SKM-1 (cell line): ENCODE results near the gene PRSS50.
"Not testable (repeated sequence)": the region's sequence is repeated elsewhere in the genome, so short reads cannot be mapped to it uniquely, and the experiment has no call there.

ENCODE experiments used
- DNase-seq: peaks from one replicate; lab custom pipeline; 2025; ENCODE audit not compliant: unreplicated experiment; lab: John Stamatoyannopoulos, UW

The PRSS50 gene

DNA sequence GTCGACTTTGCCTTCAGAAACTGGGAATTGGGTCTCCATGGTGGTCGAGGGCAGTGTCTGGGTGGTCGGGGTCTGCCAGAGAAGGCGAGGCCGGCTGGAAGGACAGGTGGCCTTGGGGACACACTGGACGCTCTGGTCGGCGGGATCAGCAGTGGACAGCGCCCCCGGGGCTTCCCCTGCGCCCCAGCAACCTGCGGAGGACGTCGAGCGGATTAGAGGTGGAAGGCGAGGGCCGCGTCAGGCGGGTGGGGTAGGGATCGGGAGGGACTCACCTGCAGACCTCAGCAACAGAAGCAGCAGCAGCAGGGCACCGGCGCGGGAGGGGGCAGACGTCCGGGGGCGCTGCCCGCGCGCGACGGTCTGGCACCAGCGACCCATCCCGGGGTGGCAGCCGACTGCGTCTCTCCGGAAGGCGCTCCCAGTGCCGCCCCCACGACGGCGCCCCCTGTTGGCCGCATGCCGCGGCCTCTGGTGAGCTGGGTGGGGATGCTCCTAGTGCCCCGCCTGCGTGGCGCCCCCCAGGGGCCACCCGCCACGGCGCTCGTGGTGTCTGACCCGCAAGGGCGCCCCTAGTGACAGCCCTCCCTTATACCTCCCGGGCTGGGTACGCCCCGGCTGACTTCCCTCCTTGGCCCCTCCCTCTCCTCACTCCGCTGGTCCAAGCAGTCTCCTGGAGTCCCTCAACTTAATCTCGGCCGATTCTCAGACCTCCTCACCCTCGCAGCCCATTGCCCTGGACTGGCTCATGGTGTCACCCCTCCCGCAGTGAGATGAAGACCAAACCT, at the start of gene PRSS50:
Gene PRSS50 (minus strand): TSS at position 423 of the 785 bp plus-strand sequence. CDS start 45 bp downstream, at position 378.
- no peak for DNase-seq

DNA sequence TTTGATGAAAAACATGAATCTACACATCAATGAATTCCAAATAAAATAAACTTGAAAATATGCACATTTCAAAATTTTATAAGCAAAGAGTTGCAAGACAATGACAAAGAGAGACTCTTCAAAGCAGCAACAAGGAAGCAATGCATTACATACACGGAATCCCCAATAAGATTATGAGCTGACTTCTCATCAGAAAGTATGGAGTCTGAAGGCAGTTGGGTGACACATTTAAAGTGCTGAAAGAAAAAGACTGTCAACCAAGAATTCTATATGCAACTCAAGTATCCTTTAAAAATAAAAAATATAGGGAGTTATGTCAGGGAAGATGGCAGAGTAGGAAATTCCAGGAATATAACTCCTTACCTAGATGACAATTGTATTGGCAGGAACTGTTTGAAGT, 46.5 kb upstream of the PRSS50 start:
- no peak for DNase-seq

- no peak for DNase-seq
Observed at GRCh38 chr3:46763178-46763577, 45.5 kb upstream of the PRSS50 start.

DNA sequence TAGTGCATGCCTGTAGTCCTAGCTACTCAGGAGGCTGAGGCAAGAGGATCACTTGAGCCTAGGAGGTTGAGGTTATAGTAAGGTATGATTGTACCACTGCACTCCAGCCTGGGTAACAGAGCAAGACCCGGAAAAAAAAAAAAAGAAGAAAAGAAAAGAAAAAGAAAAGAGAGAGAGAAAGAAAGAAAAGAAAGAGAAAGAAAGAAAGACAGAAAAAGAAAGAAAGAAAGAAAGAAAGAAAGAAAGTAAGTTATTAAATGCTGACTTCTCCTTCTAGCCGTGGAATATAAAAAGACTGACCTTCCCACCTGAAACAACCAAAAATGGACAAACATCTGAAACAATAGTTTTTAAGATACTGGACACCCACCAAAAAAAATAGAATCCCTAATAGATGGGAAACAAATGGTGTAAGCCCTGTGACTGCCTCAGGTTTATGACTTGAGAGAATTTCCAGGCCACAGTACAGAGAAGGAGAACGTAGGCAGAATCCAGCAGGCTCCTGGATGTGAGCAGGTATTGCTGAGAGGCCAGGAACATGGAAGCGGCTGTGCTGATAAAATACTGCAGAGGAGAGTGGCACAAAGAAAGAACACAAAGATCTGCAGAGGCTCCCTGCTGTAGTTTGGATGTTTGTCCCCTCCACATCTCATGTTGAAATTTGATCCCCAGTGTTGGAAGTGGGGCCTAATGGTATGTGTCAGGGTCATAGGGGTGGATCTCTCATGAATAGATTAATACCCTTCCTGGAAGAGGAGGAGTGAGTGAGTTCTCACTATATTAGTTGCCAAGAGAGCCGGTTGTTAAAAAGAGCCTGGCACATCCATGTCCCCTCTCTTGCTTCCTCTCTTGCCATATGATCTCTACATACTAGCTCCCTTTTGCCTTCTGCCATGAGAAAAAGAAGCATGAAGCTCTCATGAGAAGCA, 41.8 kb upstream of the PRSS50 start:
- no peak for DNase-seq

GRCh38 chr3:46756642-46757041, 39.0 kb upstream of the PRSS50 start:
- DNase-seq, result no peak

DNA sequence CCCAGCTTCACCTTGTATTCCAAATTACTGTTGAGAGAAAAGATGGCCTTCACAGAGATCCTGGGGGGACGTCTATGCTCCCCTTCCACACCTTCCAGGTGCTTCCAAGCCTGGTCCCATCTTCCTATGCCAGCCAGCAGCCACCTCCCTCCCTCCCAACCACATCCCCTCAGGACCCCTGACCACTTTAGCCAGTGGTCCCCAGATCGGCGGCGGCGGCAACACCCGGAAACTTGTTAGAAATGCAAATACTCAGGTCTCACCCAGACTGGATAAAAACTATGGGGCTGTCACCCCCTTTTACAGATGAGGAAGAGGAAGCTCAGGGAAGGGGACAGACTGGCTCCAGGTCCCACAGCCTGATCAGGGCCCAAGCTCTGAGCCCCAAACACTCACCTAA, 38.0 kb upstream of the PRSS50 start:
- no peak for DNase-seq

- not testable (repeated sequence) for DNase-seq
Observed at GRCh38 chr3:46753127-46753526, 35.5 kb upstream of the PRSS50 start.

DNA sequence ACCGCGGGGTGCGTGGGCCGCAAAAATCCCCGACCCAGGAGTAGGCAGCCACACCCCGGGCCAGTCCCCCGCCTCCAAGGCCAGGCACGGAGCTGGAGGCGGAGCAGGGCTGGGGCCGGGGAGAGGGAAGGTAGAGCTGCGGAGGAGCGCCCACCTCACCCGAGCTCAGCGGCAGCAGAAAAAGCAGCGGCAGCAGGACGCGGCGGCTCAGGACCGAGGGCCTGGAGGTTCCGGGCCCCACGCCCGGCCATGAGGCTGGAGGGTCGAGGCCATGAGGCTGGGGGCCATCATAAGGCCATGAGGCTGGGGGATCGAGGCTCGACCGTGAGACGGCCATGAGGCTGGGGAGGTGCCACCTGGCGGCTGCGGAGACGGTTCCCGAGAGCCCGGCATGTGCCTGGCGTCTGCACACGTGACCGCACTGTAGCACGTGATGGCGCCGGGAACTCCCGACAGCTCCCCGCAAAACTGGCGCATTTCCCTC, 32.9 kb upstream of the PRSS50 start:
- DNase-seq, result no peak

GRCh38 chr3:46749129-46749528, 31.5 kb upstream of the PRSS50 start:
- DNase-seq, result no peak

DNA sequence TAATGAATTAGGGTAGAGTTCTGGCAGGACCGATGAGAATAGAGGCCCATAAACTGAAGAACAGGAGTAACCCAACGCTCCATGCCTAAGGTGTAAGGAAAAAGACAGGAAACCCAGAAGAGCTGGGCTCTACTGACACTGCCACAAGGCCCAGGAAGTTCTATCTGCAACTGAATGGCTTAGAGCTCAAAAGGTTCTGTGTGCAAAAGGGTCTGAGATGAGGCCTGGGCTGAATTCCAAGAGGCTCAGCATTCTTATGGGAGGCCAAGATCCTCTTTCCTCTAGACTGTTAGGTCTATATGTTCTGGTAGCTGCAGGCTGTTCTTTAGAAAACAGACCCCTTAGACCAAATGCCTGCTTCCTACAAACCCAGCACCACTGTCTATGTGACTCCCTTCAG, 30.5 kb upstream of the PRSS50 start:
- DNase-seq, result no peak

- no peak for DNase-seq
Observed at GRCh38 chr3:46746711-46747110, 29.0 kb upstream of the PRSS50 start.

- no peak for DNase-seq
Observed at GRCh38 chr3:46742992-46743585, 25.4 kb upstream of the PRSS50 start.

GRCh38 chr3:46739565-46739964, 21.9 kb upstream of the PRSS50 start:
- DNase-seq, result not testable (repeated sequence)

DNA sequence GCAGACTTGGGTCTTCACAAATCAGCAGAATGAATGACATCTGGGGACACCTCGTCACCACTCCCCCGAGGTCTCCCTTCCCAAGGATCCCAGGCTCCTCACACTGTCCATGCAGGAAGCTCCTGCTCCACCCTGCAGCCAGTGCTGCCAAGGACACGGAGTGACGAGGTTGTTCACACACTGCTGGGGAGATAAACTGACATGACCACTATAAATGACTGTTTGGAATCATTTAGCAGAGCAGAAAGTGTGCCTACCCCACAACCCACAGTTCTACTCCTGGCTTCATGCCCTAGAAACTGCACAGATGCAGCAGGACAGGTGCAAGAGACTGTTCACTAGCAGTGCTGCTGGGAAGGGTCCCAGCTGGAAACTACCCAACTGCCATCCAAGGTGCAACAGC, 19.7 kb upstream of the PRSS50 start:
- no peak for DNase-seq

GRCh38 chr3:46736006-46736872, 18.6 kb upstream of the PRSS50 start:
- no peak for DNase-seq

DNA sequence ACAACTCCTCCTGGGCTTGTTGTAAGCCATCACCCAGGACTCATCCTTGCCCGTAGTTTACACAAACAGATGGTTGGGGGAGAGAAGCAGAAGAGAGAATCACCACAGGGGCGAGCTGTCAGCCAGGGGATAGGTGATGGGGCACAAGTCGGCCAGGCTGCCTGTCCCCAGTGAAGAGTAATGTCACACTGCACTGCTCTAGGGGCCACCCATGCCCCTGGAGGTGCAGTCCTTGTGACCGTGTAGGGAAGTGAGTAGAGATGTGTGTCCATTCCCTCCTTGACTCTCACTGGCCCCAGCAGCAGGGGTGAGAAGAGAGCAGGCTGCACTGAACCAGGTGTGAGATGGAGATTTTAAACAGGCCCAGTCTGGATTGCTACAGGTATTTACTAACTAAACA, 17.1 kb upstream of the PRSS50 start:
- no peak for DNase-seq

GRCh38 chr3:46733026-46733800, 15.5 kb upstream of the PRSS50 start:
- no peak for DNase-seq

DNA sequence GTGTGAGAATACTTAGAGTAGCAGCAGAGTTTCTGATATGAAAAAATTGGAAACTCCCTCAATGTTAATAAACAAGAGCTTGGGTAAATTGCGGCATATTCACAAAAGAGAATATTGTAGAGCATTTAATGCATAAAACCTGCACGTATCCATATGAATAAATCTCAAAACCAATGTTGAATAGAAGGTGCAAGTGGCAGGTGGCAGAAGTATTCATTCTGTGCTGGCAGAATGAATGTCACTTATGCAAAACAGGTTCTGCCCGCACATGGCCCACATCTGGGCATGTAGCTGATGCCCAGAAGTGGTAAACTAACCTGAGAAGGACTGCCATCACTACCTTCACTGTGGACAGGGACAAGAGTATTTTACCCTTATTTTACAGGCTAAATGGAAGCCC, 14.1 kb upstream of the PRSS50 start:
- DNase-seq, result no peak

DNA sequence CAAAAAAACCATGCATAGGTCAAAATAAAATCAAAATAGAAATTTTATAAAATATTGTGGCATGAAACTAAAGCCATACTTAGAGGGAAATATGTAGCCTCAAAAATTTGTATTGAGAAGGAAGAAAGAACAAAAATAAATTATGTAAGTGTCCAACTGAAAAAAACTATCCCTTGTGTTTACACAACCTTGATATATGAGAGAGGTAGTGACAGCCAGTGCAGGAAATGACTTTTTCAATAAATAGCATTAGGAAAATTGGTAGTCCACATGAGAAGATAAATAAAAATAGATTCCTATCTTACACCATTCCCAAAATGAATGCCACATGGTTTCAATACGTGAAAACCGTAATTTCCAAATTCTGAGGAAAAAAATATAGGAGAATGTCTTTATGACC, 13.2 kb upstream of the PRSS50 start:
- no peak for DNase-seq

DNA sequence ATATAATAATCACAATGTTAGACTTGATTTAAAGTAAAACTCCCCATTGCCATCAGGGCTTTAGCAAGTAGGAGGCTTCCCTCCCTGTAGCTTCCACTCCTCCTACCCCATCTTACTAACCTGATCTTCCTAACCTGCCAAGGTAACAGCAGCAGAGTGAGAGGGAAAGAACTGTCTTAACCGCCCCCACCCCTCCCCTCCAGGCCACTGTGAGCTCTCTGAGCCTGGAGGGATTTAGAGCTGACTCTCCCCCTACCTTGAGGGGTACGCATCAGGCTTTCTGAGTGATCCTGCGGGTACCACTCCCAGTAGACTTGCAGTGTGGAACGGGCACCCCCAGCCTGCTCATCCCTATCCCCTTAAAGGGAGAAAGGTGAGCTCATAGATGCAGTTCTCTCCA, 11.4 kb upstream of the PRSS50 start:
- DNase-seq, result no peak
